GM12891 (cell line): ENCODE measurements around the gene PADI3.

Experiments used
- POLR2A ChIP-seq: IDR thresholded peaks from 2 replicates; pipeline ENCODE4 v1.6.1; 2011; ENCODE audit warnings: low read depth, low read length, control low read depth
- POLR2AphosphoS5 ChIP-seq: IDR thresholded peaks from 2 replicates; pipeline ENCODE4 v1.6.1; 2011; ENCODE audit warnings: low read depth, low read length, control low read depth

GRCh38 chr1:17260738-17261137 is 11.8 kb downstream of the PADI3 start:
- TF ChIP-seq POLR2A (no peak), POLR2AphosphoS5 (no peak)
